DOHH2 (cell line): ENCODE results near the gene ERC2.

Source experiments
- CTCF ChIP-seq: fragments of 200-600 bp; sonication (generic); IDR thresholded peaks from one replicate; pipeline ENCODE4 v1.5.1; 2014; ENCODE audit warnings: antibody characterized with exemption, mild to moderate bottlenecking, low read depth, low read length; ENCODE audit not compliant: poor library complexity, severe bottlenecking
- EZH2phosphoT487 ChIP-seq: fragments of 200-600 bp; sonication (generic); IDR thresholded peaks from 2 replicates; pipeline ENCODE4 v1.6.1; 2017; ENCODE audit warnings: borderline replicate concordance, mild to moderate bottlenecking, antibody characterized with exemption, low read length, moderate library complexity, mixed read lengths

GRCh38 chr3:55471084-55471483 is 997.2 kb downstream of the ERC2 start:
- no peak for TF ChIP-seq CTCF
- no peak for TF ChIP-seq EZH2phosphoT487
